ENCODE results near the gene RPRD1B.

DNA sequence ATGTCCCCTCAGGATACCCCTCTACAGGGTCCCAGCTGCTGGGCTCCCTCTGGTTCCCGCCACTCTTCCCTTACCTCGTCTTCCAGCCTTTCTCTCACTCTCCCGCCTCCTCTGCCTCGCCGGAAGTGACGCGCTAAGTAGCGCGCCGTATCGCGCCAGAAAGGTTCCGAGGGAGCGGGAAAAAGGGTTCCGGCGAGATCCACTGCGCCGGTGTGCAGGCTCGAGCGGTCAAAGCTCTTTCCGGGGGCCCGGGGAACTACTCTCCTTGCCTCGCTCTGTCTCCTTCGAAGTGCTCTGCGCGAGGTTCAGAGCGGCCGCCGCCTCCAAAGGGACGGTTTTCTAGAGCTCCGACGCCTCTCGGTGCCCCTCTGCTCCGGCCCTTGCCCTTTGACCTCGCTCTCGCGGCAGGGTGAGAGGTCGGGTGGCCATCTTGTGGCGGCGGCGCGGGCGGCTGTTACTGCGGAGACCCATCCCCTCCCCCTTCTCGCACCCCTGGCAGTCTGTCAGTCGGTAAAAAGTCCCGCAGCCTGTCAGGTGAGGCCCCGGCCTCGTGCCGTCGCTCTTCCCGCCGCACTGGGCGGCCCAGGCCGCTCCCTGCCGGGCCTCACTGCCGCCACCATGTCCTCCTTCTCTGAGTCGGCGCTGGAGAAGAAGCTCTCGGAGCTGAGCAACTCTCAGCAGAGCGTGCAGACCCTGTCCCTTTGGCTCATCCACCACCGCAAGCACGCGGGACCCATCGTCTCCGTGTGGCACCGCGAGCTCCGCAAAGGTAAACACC is at the start of gene RPRD1B, which contains the start of gene TTI1:
- TF ChIP-seq EZH2phosphoT487 (IDR thresholded peaks at IDR 0.05; ENCODE audit: borderline replicate concordance) = no peak
- TF ChIP-seq, protein P1, sequence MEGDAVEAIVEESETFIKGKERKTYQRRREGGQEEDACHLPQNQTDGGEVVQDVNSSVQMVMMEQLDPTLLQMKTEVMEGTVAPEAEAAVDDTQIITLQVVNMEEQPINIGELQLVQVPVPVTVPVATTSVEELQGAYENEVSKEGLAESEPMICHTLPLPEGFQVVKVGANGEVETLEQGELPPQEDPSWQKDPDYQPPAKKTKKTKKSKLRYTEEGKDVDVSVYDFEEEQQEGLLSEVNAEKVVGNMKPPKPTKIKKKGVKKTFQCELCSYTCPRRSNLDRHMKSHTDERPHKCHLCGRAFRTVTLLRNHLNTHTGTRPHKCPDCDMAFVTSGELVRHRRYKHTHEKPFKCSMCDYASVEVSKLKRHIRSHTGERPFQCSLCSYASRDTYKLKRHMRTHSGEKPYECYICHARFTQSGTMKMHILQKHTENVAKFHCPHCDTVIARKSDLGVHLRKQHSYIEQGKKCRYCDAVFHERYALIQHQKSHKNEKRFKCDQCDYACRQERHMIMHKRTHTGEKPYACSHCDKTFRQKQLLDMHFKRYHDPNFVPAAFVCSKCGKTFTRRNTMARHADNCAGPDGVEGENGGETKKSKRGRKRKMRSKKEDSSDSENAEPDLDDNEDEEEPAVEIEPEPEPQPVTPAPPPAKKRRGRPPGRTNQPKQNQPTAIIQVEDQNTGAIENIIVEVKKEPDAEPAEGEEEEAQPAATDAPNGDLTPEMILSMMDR (conservative IDR thresholded peaks at IDR 0.05; ENCODE audit: low read length) = no peak
